Erythroblast (primary cell): ENCODE results near the gene SLC36A1.

Experiments
- DNase-seq, 2 experiments: peaks; one replicate each; lab custom pipeline; 2025; lab: John Stamatoyannopoulos, UW
- GATA1 ChIP-seq: IDR thresholded peaks from 2 replicates; pipeline ENCODE4 v1.6.1; 2011; ENCODE audit warnings: low read depth, mild to moderate bottlenecking, control low read depth, low read length, moderate library complexity
- POLR2A ChIP-seq: IDR thresholded peaks from 2 replicates; pipeline ENCODE4 v1.6.1; 2011; ENCODE audit warnings: mild to moderate bottlenecking, low read length

Gene SLC36A1

DNA sequence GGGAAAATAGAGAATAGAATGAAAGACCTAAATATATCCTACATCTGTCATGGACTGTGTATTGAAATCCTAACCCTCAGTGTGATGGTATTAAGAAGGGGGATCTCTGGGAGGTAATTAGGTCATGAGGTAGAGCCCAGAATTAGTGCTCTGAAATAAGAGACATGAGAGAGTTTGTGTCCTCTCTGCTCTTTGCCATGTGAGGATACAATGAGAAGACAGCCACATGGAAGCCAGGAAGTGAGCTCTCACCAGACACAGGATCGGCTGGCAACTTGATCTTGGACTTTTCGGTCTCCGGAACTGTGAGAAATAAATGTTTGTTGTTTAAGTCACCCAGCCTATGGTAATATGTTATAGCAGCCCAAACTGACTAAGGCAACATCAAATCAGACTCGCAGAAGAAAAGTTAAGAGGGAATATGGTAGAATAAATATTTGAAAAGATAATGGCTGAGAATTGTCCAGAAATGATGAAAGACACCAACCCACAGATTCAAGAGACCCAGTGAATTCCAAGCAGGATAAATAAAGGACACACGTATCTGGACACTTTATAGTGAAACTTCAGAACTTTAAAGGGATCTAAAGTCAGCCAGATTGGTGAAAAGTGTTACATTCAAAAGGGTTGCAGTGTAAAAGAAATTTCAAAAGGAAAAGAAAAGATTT is 12.7 kb upstream of the SLC36A1 start:
- no peak for DNase-seq
- TF ChIP-seq POLR2A: no peak
- no peak for TF ChIP-seq GATA1

DNA sequence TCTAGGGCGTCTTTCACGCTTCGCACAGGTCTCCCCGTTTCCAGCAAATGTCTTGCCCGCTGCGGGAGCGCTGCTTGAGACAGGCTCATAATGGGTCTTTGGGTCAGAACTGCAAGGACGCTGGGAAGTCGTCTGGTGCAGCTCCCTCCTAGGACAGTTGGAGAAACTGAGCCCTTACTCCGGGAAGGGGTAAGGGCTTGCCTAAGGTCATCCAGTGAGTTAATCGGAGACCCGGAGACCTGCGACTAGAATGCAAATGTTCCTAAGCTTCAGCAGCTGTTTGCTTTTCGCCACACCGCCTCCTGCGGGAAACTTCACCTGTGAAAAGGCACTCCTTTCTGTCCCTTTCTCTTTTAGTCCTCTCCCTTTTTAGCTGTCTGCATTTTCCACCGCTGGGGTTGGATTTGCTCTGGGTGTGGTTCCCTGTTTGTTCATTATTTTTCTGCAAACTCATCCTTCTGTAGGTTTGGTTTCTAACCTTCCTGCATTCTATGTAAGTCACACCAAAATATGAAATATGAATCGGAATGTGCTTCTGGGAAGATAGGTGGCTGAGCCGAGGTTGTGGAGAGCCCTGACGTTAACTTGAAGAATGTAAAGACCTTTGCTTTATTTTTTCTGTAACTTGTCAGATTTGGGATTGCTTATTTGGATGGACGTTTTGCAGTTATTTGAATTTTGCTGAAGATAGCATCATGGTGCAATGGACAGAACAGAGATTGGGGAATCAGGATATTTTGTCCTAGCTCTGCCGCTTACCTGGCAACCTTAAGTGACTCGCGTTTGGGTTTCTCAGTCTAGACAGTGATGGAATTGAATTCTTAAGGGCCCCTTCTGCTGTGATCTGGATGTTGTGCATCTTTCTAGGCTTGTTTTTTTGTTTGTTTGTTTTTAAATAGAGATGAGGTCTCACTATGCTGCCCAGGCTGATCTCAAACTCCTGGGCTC is 909 bp downstream of the SLC36A1 start:
- DNase-seq: peak; percentile 75 to 81
- TF ChIP-seq POLR2A (no peak), GATA1 (no peak)

DNA sequence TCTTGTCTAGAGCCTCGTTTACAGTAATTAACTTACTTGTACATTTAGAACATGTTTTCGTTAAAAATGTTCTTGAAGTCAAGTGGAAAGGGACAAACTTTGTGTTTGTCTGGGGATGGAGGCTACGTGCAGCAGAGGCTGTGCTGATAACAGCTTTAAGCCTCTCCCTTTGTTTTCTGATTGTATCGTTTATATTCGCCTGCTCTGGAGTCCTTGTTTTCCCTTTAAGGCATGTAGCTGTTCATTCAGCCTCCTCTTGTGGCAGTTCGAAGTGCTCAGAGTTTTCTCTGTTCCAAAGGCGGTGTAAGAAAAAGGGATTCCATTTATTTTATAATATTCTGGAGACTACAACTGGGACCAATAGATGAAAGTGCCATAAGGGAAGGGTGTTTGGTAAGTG is 1.9 kb downstream of the SLC36A1 start:
- TF ChIP-seq GATA1: no peak
- DNase-seq: peak; percentile 62 to 76

DNA sequence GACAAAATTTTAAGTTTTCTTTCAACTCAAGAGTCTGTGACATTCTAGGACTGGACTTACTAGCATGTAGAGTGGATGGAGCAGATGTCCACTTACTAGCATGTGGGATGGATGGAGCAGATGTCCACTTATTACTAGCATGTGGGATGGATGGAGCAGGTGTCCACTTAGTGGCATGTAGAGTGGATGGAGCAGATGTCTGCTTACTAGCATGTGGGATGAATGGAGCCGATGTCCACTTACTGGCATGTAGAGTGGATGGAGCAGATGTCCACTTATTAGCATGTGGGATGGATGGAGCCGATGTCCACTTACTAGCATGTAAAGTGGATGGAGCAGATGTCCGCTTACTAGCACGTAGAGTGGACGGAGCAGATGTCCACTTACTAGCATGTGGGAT is 2.4 kb downstream of the SLC36A1 start:
- peak in 1 of 2 experiments; percentile 39 for DNase-seq
- TF ChIP-seq GATA1: no peak
- TF ChIP-seq POLR2A: no peak

DNA sequence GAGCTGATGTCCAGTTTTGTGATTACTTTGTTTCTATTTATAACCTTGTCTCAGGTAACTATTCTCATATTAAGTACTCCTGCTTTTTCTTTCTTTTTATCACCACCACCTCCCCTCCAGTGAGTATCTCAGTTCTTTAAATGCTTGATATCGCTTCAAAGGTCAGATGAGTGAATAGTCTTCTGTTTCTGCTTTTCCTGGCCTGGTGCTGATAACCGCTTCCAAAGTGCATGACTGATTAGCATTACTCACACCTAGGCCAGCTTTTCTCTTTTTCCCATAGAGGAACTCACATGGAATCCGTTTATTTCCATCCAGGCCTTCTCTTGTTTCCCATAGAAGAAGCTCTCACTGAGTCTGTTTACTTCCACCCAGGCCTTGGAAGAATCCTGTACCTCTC is 3.2 kb downstream of the SLC36A1 start:
- TF ChIP-seq POLR2A: no peak
- TF ChIP-seq GATA1: no peak

DNA sequence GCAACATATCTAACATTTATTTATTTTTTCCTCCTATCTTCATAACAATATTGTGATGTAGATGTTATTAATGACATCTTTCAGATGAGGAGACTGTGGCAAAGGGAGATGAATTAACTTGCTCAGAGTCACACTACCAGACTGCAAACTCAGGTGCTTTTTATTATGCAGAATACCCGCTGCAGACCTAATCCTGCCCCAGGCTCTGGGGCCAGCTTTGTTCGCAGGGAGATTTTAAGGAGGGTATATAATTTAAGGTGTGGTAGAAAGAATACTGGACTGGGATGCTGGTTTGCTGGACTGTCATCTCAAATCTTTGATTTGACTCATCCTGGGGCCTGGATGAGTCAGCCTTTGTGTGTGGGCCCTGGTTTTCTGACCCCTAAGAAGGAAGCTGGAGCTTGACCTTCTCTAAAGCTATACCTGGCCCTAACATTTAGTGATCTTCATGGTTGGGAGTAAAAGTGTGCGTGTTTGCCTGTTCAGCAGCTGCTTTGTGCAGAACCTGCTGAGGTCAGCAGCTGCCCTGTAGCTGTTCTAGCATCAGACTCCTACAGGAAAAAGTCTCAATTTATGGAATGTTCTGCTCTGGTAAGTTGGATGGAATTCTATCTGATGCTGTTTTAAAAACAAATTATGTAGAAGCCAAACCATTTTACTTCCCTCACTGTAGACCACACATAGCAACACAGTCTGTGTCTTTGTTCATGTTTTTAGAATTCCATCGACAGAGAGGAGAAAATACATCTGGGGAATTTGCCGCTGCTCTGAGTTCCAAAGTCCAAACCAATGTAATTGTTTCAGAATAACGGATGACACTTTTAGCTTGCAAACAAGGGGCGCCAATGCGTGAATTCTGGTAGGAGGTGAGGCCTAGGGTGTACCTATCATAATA is 4.5 kb downstream of the SLC36A1 start:
- DNase-seq: peak in 1 of 2 experiments; percentile 30
- TF ChIP-seq POLR2A (no peak), GATA1 (no peak)

More for the DNA sequence above, 3.2 kb downstream of the SLC36A1 start:
- DNase-seq: peak; percentile 48 to 51

DNA sequence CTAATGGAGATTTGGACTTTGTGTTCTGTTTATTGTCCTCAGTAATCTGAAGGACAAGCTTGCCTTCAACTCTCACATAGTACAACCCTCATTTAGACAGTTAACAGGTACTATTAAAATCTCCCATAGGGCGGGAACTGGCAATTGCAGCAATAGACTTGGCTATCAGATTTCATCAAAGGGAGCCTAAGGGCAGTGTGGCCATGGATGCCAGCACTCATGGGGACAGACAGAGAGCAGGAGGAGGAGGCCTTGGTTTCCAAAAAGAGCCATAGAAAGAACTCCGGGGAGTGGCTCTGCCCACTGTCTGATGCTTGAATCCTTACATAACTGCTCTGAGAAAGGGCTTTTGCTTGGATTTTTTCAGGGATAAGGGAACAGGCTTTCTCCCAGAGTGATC is 6.8 kb downstream of the SLC36A1 start:
- no peak for DNase-seq

DNA sequence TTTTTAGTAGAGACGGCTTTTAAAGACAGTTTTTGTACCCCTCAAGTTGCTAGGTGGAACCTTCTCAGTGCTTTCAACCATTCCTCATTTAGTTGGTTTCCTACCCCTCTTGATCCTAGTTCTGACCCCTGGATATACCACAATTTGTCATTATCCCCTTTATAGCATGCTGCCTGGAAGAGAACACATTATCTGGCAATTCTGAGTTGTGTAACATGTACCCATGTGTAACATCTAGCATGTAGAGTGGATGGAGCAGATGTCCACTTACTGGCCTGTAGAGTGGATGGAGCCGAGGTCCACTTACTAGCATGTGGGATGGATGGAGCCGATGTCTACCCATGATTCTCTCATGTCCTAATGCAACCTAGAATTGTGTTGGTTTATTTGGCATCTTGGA is 7.5 kb downstream of the SLC36A1 start:
- no peak for DNase-seq
- no peak for TF ChIP-seq GATA1
- TF ChIP-seq POLR2A: no peak

More for the DNA sequence above, 6.8 kb downstream of the SLC36A1 start:
- TF ChIP-seq POLR2A: no peak
- TF ChIP-seq GATA1: no peak

DNA sequence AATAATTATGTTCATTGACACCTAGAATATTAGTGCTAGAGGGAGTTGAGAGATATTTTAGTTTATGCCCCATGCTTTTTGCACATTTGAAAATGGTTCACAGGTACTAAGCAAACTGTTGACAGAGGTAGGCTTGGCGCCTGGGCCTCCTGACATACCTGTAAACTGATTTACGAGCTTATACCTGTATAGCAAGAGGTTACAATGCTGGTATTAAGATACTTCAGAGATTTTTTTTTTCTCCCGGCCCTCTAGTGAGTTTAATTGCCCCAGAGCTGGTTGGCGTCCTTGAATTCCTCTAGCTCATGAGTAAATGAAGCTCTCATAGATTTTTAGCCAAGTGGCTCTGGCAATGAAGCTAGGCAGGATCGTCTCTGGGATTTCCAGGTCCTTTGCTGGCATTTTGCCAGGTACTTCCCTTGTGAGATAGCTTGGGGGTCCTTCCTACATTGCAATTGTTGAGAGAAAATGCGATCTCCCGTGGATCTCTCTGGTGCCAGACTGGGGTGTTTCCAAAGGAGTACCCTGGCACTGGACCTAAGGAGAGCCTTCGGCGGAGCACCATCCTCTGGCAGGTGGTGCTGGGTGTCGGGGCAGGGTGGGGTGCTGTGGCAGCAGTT is 9.0 kb downstream of the SLC36A1 start:
- DNase-seq: peak in 1 of 2 experiments; percentile 19
- TF ChIP-seq POLR2A (no peak), GATA1 (no peak)

DNA sequence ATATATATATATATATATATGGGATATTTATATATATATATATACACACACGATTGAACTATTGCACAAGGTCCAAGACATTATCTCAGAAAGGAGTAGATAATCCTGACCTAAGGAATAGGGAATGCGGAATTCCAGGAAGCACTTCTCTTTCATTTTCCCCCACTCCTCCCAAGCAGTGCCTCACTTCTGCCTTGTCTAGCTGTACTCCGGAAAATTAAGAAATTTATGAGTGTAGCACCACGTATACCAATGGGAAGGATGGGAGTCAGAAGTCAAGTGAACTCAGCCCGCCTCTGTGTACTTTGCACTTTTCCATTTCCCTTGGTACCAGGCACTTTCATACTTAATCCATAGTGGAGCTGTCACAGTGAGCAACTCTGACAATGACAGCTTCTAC is 10.9 kb downstream of the SLC36A1 start:
- DNase-seq: no peak
- no peak for TF ChIP-seq GATA1
- TF ChIP-seq POLR2A: no peak

DNA sequence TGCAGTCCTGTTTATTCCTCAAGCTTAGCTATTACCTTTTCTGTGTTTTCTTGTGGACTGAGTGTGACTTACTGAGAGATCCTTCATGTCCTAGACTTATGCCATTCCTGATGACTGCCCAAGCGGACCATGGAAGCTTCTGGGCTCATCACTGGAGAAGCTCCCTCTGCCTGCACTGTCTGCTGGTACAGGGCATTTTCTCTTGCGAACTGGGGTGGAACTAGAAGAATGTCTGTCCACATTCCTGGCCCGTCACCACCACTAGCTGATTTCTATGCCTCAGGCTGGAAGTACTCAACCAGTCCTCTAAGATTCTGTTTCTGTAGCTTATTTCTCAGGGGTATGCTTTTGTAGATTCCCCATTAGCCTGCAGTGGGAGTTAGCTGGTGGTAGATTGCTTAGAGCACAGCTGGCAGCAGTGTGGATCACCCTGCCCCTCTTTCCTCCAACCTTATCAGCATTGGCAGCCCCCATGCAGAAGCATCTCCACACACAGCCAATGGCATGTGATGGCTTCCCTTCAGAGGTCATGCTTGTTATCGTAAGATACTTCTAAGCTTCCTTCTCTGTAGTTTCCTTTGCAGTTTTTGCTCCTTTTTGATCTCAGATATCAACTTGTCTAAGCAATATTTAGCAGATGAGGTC is 12.4 kb downstream of the SLC36A1 start:
- TF ChIP-seq POLR2A: no peak
- no peak for TF ChIP-seq GATA1
- peak; percentile 78 to 92 for DNase-seq

DNA sequence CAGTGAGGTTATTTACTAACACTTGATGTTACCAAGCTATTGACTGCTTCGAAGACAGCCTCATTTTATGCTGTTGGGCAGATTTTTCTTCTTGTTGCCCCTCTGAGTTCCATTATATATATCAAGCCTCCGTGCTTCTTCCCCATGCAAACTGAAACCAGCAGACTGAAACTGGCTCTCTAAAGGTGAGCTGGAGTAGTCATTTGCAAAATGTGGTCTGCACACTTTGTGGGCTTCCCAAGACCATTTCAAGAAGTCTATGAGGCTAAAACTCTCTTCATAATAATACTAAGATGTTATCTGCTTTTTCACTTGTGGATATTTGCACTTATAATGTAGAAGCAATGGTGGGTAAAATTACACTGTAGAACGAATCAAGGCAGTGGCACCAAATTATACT is 13.9 kb downstream of the SLC36A1 start:
- TF ChIP-seq GATA1 (no peak), POLR2A (no peak)
- DNase-seq: no peak
